IMR-90 (cell line): ENCODE data around the gene EPS15.

Source experiments
- BHLHE40 ChIP-seq: fragments of 150-350 bp; IDR thresholded peaks from 2 replicates; pipeline ENCODE4 v1.6.1; 2016; ENCODE audit warnings: mild to moderate bottlenecking, low read depth, low read length
- CEBPB ChIP-seq: IDR thresholded peaks from 2 replicates; pipeline ENCODE4 v1.6.1; 2012; ENCODE audit warnings: low read depth, low read length, improper control_type of control experiment
- FOS ChIP-seq: fragments of 150-350 bp; IDR thresholded peaks from 2 replicates; pipeline ENCODE4 v1.6.1; 2016; ENCODE audit warnings: low read depth, low read length
- POLR2A ChIP-seq: IDR thresholded peaks from 2 replicates; pipeline ENCODE4 v1.6.1; 2012; ENCODE audit warnings: mild to moderate bottlenecking, low read depth, low read length
- RAD21 ChIP-seq: IDR thresholded peaks from 2 replicates; pipeline ENCODE4 v1.6.1; 2012; ENCODE audit warnings: low read length, improper control_type of control experiment
- RCOR1 ChIP-seq: IDR thresholded peaks from 2 replicates; pipeline ENCODE4 v1.6.1; 2012; ENCODE audit warnings: mild to moderate bottlenecking, low read length, improper control_type of control experiment; ENCODE audit not compliant: insufficient replicate concordance
- RFX5 ChIP-seq: IDR thresholded peaks from 2 replicates; pipeline ENCODE4 v1.8.0; 2012; ENCODE audit warnings: low read depth, mild to moderate bottlenecking, low read length, moderate library complexity
- SMC3 ChIP-seq: fragments of 150-350 bp; IDR thresholded peaks from 2 replicates; pipeline ENCODE4 v1.6.1; 2016; ENCODE audit warnings: low read depth, mild to moderate bottlenecking, antibody characterized with exemption, low read length, moderate library complexity
- TF ChIP-seq, protein P1 (sequence below): conservative IDR thresholded peaks from 2 replicates; pipeline ENCODE4 v1.5.1; 2012; ENCODE audit warnings: mild to moderate bottlenecking, low read depth, low read length, improper control_type of control experiment
- TF ChIP-seq, protein P2 (sequence below): fragments of 150-350 bp; IDR thresholded peaks from 2 replicates; pipeline ENCODE4 v1.6.1; 2017; ENCODE audit warnings: mild to moderate bottlenecking, antibody characterized with exemption, low read length, low read depth
- TF ChIP-seq, protein P3 (sequence below): fragments of 150-350 bp; IDR thresholded peaks from 2 replicates; pipeline ENCODE4 v1.6.1; 2016; ENCODE audit warnings: low read depth, mild to moderate bottlenecking, low read length, moderate library complexity, borderline replicate concordance

DNA sequence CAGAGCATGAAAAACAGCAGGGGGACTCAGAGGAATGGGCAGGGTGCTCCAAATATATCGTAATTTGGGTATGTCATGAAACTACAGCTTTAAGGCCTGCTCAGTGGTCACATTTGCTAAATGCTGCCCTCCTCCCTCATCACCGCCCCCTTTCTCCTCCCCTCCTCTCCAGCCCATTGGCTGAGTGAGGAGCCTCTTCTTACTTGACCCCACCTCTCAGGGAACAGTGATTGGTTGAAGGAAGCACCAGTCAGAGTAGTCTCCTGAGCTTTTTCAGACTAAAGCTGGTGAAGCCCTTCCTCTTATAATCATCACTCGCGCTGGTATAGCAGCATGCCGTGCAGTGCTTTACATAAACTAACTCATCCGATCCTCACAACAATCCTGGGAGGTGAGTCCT lies 178.7 kb downstream of the EPS15 start:
- TF ChIP-seq, protein P1, sequence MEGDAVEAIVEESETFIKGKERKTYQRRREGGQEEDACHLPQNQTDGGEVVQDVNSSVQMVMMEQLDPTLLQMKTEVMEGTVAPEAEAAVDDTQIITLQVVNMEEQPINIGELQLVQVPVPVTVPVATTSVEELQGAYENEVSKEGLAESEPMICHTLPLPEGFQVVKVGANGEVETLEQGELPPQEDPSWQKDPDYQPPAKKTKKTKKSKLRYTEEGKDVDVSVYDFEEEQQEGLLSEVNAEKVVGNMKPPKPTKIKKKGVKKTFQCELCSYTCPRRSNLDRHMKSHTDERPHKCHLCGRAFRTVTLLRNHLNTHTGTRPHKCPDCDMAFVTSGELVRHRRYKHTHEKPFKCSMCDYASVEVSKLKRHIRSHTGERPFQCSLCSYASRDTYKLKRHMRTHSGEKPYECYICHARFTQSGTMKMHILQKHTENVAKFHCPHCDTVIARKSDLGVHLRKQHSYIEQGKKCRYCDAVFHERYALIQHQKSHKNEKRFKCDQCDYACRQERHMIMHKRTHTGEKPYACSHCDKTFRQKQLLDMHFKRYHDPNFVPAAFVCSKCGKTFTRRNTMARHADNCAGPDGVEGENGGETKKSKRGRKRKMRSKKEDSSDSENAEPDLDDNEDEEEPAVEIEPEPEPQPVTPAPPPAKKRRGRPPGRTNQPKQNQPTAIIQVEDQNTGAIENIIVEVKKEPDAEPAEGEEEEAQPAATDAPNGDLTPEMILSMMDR, result no peak
- TF ChIP-seq POLR2A, result no peak
- no peak for TF ChIP-seq FOS
- TF ChIP-seq, protein P2, sequence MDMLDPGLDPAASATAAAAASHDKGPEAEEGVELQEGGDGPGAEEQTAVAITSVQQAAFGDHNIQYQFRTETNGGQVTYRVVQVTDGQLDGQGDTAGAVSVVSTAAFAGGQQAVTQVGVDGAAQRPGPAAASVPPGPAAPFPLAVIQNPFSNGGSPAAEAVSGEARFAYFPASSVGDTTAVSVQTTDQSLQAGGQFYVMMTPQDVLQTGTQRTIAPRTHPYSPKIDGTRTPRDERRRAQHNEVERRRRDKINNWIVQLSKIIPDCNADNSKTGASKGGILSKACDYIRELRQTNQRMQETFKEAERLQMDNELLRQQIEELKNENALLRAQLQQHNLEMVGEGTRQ, result no peak
- TF ChIP-seq, protein P3, sequence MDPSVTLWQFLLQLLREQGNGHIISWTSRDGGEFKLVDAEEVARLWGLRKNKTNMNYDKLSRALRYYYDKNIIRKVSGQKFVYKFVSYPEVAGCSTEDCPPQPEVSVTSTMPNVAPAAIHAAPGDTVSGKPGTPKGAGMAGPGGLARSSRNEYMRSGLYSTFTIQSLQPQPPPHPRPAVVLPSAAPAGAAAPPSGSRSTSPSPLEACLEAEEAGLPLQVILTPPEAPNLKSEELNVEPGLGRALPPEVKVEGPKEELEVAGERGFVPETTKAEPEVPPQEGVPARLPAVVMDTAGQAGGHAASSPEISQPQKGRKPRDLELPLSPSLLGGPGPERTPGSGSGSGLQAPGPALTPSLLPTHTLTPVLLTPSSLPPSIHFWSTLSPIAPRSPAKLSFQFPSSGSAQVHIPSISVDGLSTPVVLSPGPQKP, result no peak
- TF ChIP-seq SMC3, result no peak
- TF ChIP-seq RCOR1, result no peak
- TF ChIP-seq CEBPB, result no peak
- no peak for TF ChIP-seq RFX5
- TF ChIP-seq RAD21, result no peak
- no peak for TF ChIP-seq BHLHE40
